Prostate gland (tissue), 2 donors: ENCODE data around the gene FHL1.

ENCODE experiments used
- CTCF ChIP-seq, 4 experiments: fragments of 200-600 bp in 2 of 4; fragments of 450-650 bp in 2 of 4; sonication (generic) in 2 of 4; IDR thresholded peaks; 1 replicate in 3 of 4; 2 replicates in 1 of 4; pipeline ENCODE4 v1.5.1; 2016 to 2019; ENCODE audit warnings: antibody characterized with exemption in 4 of 4, mild to moderate bottlenecking in 2 of 4, moderate library complexity in 2 of 4
- POLR2A ChIP-seq: fragments of 450-650 bp; IDR thresholded peaks from one replicate; pipeline ENCODE4 v1.6.1; 2016; ENCODE audit warnings: antibody characterized with exemption, mild to moderate bottlenecking

GRCh38 chrX:136141569-136141968 lies 5.8 kb upstream of the FHL1 start:
- TF ChIP-seq CTCF (IDR thresholded peaks at IDR 0.05) (no peak), POLR2A (no peak)
